HUES6 (cell line): ENCODE measurements around the gene AMPD3.

Experiments
- H3K27ac ChIP-seq: 2 replicates; pipeline ENCODE4 v1.7.0; 2013; ENCODE audit warnings: low read depth, mild to moderate bottlenecking, low read length, inconsistent platforms
- H3K27me3 ChIP-seq: 2 replicates; pipeline ENCODE4 v1.6.1; 2013; ENCODE audit warnings: low read length; ENCODE audit not compliant: control insufficient read depth, insufficient read depth
- H3K36me3 ChIP-seq: 2 replicates; pipeline ENCODE4 v1.6.1; 2013; ENCODE audit warnings: low read length; ENCODE audit not compliant: control insufficient read depth, insufficient read depth
- H3K4me1 ChIP-seq: 2 replicates; pipeline ENCODE4 v1.6.1; 2013; ENCODE audit warnings: low read length; ENCODE audit not compliant: control insufficient read depth, insufficient read depth
- H3K4me3 ChIP-seq: 2 replicates; pipeline ENCODE4 v1.5.1; 2013; ENCODE audit warnings: low read depth, low read length
- H3K9ac ChIP-seq: one replicate; pipeline ENCODE4 v1.6.1; 2013; ENCODE audit warnings: mild to moderate bottlenecking, low read length
- H3K9me3 ChIP-seq: 2 replicates; pipeline ENCODE4 v1.6.1; 2013; ENCODE audit warnings: low read depth, low read length; ENCODE audit not compliant: control insufficient read depth, insufficient read depth

AMPD3 gene

GRCh38 chr11:10514202-10514601, 59.1 kb downstream of the AMPD3 start:
- Histone ChIP-seq H3K27ac (no peak overlapping the region), H3K27me3 (no peaks in the 10 kb centered on the region), H3K9me3 (no peaks in the 10 kb centered on the region), H3K36me3 (peaks cover 4% of the 10 kb centered on the region; the same call in 1 of the 2 replicates), H3K4me1 (no peaks in the 10 kb centered on the region; the same call in none of the 2 replicates), H3K4me3 (no peak overlapping the region), H3K9ac (no peak overlapping the region)

- H3K4me1 ChIP-seq = no peaks in the 10 kb centered on the region; the same call in none of the 2 replicates
- peaks cover 9% of the 10 kb centered on the region for H3K36me3 ChIP-seq
- no peak overlapping the region for H3K4me3 ChIP-seq
- no peak overlapping the region for H3K27ac ChIP-seq
- H3K9ac ChIP-seq = no peak overlapping the region
- no peaks in the 10 kb centered on the region for H3K9me3 ChIP-seq
- H3K27me3 ChIP-seq = no peaks in the 10 kb centered on the region
Observed at GRCh38 chr11:10514709-10515108, 59.6 kb downstream of the AMPD3 start.

- Histone ChIP-seq H3K27ac (no peak overlapping the region), H3K9ac (no peak overlapping the region), H3K4me1 (no peaks in the 10 kb centered on the region; the same call in none of the 2 replicates), H3K4me3 (no peak overlapping the region), H3K27me3 (no peaks in the 10 kb centered on the region), H3K9me3 (no peaks in the 10 kb centered on the region), H3K36me3 (peaks cover 13% of the 10 kb centered on the region)
Observed at GRCh38 chr11:10515418-10515817, 60.4 kb downstream of the AMPD3 start.

- Histone ChIP-seq H3K36me3 (peaks cover 30% of the 10 kb centered on the region), H3K4me1 (no peaks in the 10 kb centered on the region), H3K27me3 (no peaks in the 10 kb centered on the region), H3K9me3 (no peaks in the 10 kb centered on the region), H3K4me3 (no peak overlapping the region), H3K27ac (no peak overlapping the region), H3K9ac (no peak overlapping the region)
Observed at GRCh38 chr11:10518123-10518522, 63.1 kb downstream of the AMPD3 start.

GRCh38 chr11:10518891-10519290, 63.8 kb downstream of the AMPD3 start:
- Histone ChIP-seq H3K36me3 (peaks cover 31% of the 10 kb centered on the region), H3K27ac (no peak overlapping the region), H3K4me3 (no peak overlapping the region)

GRCh38 chr11:10519630-10520029, 64.6 kb downstream of the AMPD3 start:
- no peak overlapping the region for H3K27ac ChIP-seq
- no peaks in the 10 kb centered on the region for H3K4me1 ChIP-seq
- H3K4me3 ChIP-seq = no peak overlapping the region
- no peak overlapping the region for H3K9ac ChIP-seq
- no peaks in the 10 kb centered on the region for H3K9me3 ChIP-seq
- peaks cover 36% of the 10 kb centered on the region for H3K36me3 ChIP-seq
- no peaks in the 10 kb centered on the region for H3K27me3 ChIP-seq

More at GRCh38 chr11:10518891-10519290, 63.8 kb downstream of the AMPD3 start:
- Histone ChIP-seq H3K9ac (no peak overlapping the region), H3K4me1 (no peaks in the 10 kb centered on the region), H3K27me3 (no peaks in the 10 kb centered on the region), H3K9me3 (no peaks in the 10 kb centered on the region)

GRCh38 chr11:10520562-10520961, 65.5 kb downstream of the AMPD3 start:
- H3K4me3 ChIP-seq = no peak overlapping the region
- H3K9me3 ChIP-seq = no peaks in the 10 kb centered on the region
- no peak overlapping the region for H3K9ac ChIP-seq
- H3K27ac ChIP-seq = no peak overlapping the region
- no peaks in the 10 kb centered on the region for H3K4me1 ChIP-seq
- H3K36me3 ChIP-seq = peaks cover 44% of the 10 kb centered on the region
- no peaks in the 10 kb centered on the region for H3K27me3 ChIP-seq

GRCh38 chr11:10522276-10522675, 67.2 kb downstream of the AMPD3 start:
- Histone ChIP-seq H3K9me3 (no peaks in the 10 kb centered on the region), H3K4me3 (no peak overlapping the region), H3K36me3 (peaks cover 49% of the 10 kb centered on the region), H3K27ac (no peak overlapping the region), H3K27me3 (no peaks in the 10 kb centered on the region), H3K9ac (no peak overlapping the region), H3K4me1 (no peaks in the 10 kb centered on the region)

GRCh38 chr11:10522921-10523320, 67.9 kb downstream of the AMPD3 start:
- Histone ChIP-seq H3K27me3 (no peaks in the 10 kb centered on the region), H3K36me3 (peaks cover 54% of the 10 kb centered on the region), H3K4me1 (no peaks in the 10 kb centered on the region), H3K4me3 (no peak overlapping the region), H3K27ac (no peak overlapping the region), H3K9me3 (no peaks in the 10 kb centered on the region), H3K9ac (no peak overlapping the region)

- Histone ChIP-seq H3K4me1 (no peaks in the 10 kb centered on the region), H3K27me3 (no peaks in the 10 kb centered on the region), H3K4me3 (no peak overlapping the region), H3K27ac (no peak overlapping the region), H3K36me3 (peaks cover 59% of the 10 kb centered on the region), H3K9me3 (no peaks in the 10 kb centered on the region), H3K9ac (no peak overlapping the region)
Observed at GRCh38 chr11:10524471-10524870, 69.4 kb downstream of the AMPD3 start.

- H3K9me3 ChIP-seq = no peaks in the 10 kb centered on the region
- peaks cover 50% of the 10 kb centered on the region for H3K36me3 ChIP-seq
- H3K27me3 ChIP-seq = no peaks in the 10 kb centered on the region
- H3K4me1 ChIP-seq = no peaks in the 10 kb centered on the region
- no peak overlapping the region for H3K4me3 ChIP-seq
- H3K27ac ChIP-seq = no peak overlapping the region
- no peak overlapping the region for H3K9ac ChIP-seq
Observed at GRCh38 chr11:10526974-10527918, 72.2 kb downstream of the AMPD3 start.
